ENCODE measurements around the gene HIPK2.

HIPK2 gene

GRCh38 chr7:139523968-139524815 lies 253.6 kb downstream of the HIPK2 start:
- in situ Hi-C loops (cut with MboI; ENCODE audit: low sequenced_read_pairs): no loop called here

DNA sequence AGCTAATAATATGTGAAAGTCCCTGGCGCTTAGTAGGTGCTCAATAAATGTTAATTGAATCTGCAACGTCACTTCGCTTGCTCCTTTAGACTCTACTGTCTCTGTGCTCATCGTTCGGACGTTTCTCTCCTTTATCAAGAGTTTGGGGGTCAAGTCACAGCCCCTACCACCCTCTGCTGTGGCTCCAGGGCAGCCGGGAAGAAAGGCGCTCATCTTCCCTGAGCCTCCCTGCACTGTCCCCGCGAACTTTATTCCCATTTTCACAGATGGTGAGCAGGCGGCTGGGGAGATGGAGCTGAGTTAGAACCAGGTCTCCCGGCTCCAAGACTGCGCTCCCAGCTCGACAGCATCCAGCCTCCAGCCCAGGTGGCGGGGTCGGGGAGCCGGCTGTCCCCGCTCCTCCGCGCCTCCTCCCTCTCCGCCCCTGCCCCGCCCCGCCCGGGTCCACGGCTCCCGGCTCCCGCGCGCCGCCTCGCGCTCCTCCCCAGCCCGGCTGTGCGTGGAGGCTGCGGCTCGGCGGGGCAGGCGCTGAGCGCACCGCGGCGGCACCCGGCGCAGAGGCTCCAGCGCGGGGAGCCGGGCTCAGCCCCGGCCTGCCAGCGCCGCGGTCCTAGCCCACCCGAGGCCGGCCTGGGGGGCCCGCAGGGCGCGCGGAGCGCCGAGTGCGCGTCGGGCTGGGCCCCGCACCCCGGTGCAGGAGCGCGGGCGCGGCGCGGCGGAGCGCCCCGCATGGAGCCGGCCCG lies 254.4 kb downstream of the HIPK2 start, which contains the start of gene CLEC2L:
Gene CLEC2L, plus strand, starts transcription at position 487 of the 743 bp plus-strand sequence. Its CDS starts 243 bp downstream, at position 730.
- in situ Hi-C loops (cut with MboI; ENCODE audit: low sequenced_read_pairs): no loop called here

- in situ Hi-C loops (cut with MboI; ENCODE audit: low sequenced_read_pairs): no loop called here
Observed at GRCh38 chr7:139522830-139523198, 255.0 kb downstream of the HIPK2 start.

DNA sequence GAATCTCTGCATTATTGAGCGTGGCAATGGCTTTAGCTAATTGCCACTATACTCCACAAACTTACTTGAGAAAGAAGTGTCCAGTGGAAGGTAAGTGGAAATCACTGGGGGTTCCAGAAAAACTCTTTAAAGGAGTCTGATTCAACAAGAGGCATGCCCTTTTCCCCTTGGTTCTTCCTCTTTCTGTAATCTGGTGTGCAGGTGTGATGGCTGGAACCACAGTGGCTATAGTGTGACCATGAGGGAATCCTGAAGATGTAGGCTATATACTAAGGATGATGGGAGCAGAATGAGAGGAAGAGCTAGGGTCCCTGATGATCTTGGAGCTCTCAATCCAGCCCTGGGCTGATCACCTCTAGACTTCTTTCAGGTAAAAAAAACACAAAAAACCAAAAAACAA lies 256.4 kb downstream of the HIPK2 start:
- in situ Hi-C loops (cut with MboI; ENCODE audit: low sequenced_read_pairs): no loop called here

- in situ Hi-C loops (cut with MboI; ENCODE audit: low sequenced_read_pairs): no loop called here
Observed at GRCh38 chr7:139515266-139515665, 262.5 kb downstream of the HIPK2 start.
